ENCODE data around the gene C16orf54. TPM values are rescaled to one million over a fixed set of nuclear protein-coding genes. Genes with fewer than 3 reads are reported as not detected.
"Not testable (repeated sequence)": the region's sequence is repeated elsewhere in the genome, so short reads cannot be mapped to it uniquely, and the experiment has no call there.

Gene C16orf54
- total RNA-seq, 1 experiment from 2014 or later: not detected

GRCh38 chr16:29761882-29762281 is 16.1 kb upstream of the C16orf54 start:
- no peaks in the 10 kb centered on the region for H3K9me3 ChIP-seq (ENCODE audit: control insufficient read depth, low read depth, low read length)
- H3K23ac ChIP-seq (ENCODE audit: insufficient read length, low read depth, low read length): no peak overlapping the region
- no peaks in the 10 kb centered on the region for H3K79me2 ChIP-seq (ENCODE audit: insufficient read depth, low read length)
- DNase-seq: no peak
- no peak overlapping the region for H3K27ac ChIP-seq (ENCODE audit: insufficient read length, low read depth, low read length)
- H4K20me1 ChIP-seq (ENCODE audit: control insufficient read depth, insufficient read depth, insufficient read length): no peaks in the 10 kb centered on the region
- no peak overlapping the region for H3K56ac ChIP-seq (ENCODE audit: insufficient read length, low read depth, low read length)
- H3T11ph ChIP-seq (ENCODE audit: low read length): no peak overlapping the region
- H2BK15ac ChIP-seq (ENCODE audit: low read depth, low read length): no peak overlapping the region
- H4K5ac ChIP-seq (ENCODE audit: insufficient read length, low read depth, low read length): no peak overlapping the region
- Mint-ChIP-seq H3K27ac (no peak overlapping the region), H3K9me3 (no peaks in the 10 kb centered on the region; a peak in 1 of 5 replicates), H3K27me3 (ENCODE audit: low read depth) (peaks cover 3% of the 10 kb centered on the region), H3K4me1 (peaks cover 5 to 17% of the 10 kb centered on the region in 2 experiments; a peak in 2 of 4 replicates), H3K4me3 (no peak overlapping the region), H3K36me3 (ENCODE audit: insufficient read depth in 1 of 3, low read depth in 3 of 3) (no peaks in the 10 kb centered on the region)
- no peak overlapping the region for H3K9ac ChIP-seq (ENCODE audit: extremely low read depth, insufficient read length, low read length)
- no peak overlapping the region for H4K8ac ChIP-seq (replicated peaks; ENCODE audit: insufficient read length, low read depth, low read length)
- H2BK5ac ChIP-seq (ENCODE audit: insufficient read length, low read length): no peak overlapping the region
- no peaks in the 10 kb centered on the region for H3K4me1 ChIP-seq (ENCODE audit: insufficient read depth, low read length)
- WGBS (ENCODE audit: extremely low coverage, insufficient read length, low lambda C conversion rate): no CpG with 5 or more reads among the region's 6 CpGs
- no peaks in the 10 kb centered on the region for H3K27me3 ChIP-seq (ENCODE audit: insufficient read depth, low read length)
- H3K14ac ChIP-seq (ENCODE audit: insufficient read depth, low read length): no peak overlapping the region
- H2BK12ac ChIP-seq (ENCODE audit: insufficient read length, low read depth, low read length): no peak overlapping the region
- TF ChIP-seq, protein P1, sequence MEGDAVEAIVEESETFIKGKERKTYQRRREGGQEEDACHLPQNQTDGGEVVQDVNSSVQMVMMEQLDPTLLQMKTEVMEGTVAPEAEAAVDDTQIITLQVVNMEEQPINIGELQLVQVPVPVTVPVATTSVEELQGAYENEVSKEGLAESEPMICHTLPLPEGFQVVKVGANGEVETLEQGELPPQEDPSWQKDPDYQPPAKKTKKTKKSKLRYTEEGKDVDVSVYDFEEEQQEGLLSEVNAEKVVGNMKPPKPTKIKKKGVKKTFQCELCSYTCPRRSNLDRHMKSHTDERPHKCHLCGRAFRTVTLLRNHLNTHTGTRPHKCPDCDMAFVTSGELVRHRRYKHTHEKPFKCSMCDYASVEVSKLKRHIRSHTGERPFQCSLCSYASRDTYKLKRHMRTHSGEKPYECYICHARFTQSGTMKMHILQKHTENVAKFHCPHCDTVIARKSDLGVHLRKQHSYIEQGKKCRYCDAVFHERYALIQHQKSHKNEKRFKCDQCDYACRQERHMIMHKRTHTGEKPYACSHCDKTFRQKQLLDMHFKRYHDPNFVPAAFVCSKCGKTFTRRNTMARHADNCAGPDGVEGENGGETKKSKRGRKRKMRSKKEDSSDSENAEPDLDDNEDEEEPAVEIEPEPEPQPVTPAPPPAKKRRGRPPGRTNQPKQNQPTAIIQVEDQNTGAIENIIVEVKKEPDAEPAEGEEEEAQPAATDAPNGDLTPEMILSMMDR (conservative IDR thresholded peaks at IDR 0.05): no peak
- no peaks in the 10 kb centered on the region for H3K79me1 ChIP-seq (ENCODE audit: insufficient read depth, low read depth, low read length, poor library complexity, severe bottlenecking)
- no peak overlapping the region for H3K4ac ChIP-seq (ENCODE audit: low read depth, low read length)
- no peak overlapping the region for H2AK5ac ChIP-seq (ENCODE audit: insufficient read length, low read length)
- H2BK120ac ChIP-seq (ENCODE audit: low read depth, low read length, poor library complexity, severe bottlenecking): no peak overlapping the region
- H2BK20ac ChIP-seq (ENCODE audit: low read depth, low read length, poor library complexity, severe bottlenecking): no peak overlapping the region
- no peak overlapping the region for H3K18ac ChIP-seq (ENCODE audit: insufficient read length, low read depth, low read length)
- H4K91ac ChIP-seq (ENCODE audit: insufficient read length, low read depth, low read length): no peak overlapping the region
- no peak overlapping the region for H2AFZ ChIP-seq (ENCODE audit: low read length)
- no peaks in the 10 kb centered on the region for H3K23me2 ChIP-seq (ENCODE audit: insufficient read length, low read depth, low read length, poor library complexity, severe bottlenecking)
- H3K4me2 ChIP-seq (ENCODE audit: insufficient read depth, insufficient read length, low read length): no peak overlapping the region

DNA sequence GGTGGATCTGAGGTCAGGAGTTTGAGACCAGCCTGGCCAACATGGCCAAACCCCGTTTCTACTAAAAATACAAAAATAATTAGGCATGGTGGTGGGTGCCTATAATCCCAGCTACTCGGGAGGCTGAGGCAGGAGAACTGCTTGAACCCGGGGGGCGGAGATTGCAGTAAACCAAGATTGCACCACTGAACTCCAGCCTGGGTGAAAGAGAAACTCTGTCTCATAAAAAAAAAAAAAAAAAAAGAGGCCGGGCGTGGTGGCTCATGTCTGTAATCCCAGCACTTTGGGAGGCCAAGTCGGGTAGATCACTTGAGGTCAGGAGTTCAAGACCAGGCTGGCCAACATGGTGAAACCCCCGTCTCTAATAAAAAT is 15.5 kb upstream of the C16orf54 start:
- not testable (repeated sequence) for H2BK5ac ChIP-seq (ENCODE audit: insufficient read length, low read length); H4K91ac ChIP-seq (ENCODE audit: insufficient read length, low read depth, low read length); H4K5ac ChIP-seq (ENCODE audit: insufficient read length, low read depth, low read length); H2BK12ac ChIP-seq (ENCODE audit: insufficient read length, low read depth, low read length); H3K4me1 ChIP-seq (ENCODE audit: insufficient read depth, low read length); H3K23me2 ChIP-seq (ENCODE audit: insufficient read length, low read depth, low read length, poor library complexity, severe bottlenecking); H3K14ac ChIP-seq (ENCODE audit: insufficient read depth, low read length); H2AK5ac ChIP-seq (ENCODE audit: insufficient read length, low read length); H2BK120ac ChIP-seq (ENCODE audit: low read depth, low read length, poor library complexity, severe bottlenecking); H3K4me2 ChIP-seq (ENCODE audit: insufficient read depth, insufficient read length, low read length); H3K56ac ChIP-seq (ENCODE audit: insufficient read length, low read depth, low read length); H3K27ac ChIP-seq (ENCODE audit: insufficient read length, low read depth, low read length); H4K20me1 ChIP-seq (ENCODE audit: control insufficient read depth, insufficient read depth, insufficient read length); H3K23ac ChIP-seq (ENCODE audit: insufficient read length, low read depth, low read length); H3K4me3 Mint-ChIP-seq; H3K27me3 Mint-ChIP-seq (ENCODE audit: low read depth); H3K27me3 ChIP-seq (ENCODE audit: insufficient read depth, low read length); H4K8ac ChIP-seq (replicated peaks; ENCODE audit: insufficient read length, low read depth, low read length); H2BK15ac ChIP-seq (ENCODE audit: low read depth, low read length); H3K36me3 Mint-ChIP-seq (ENCODE audit: insufficient read depth in 1 of 3, low read depth in 3 of 3); H3T11ph ChIP-seq (ENCODE audit: low read length); DNase-seq; H3K18ac ChIP-seq (ENCODE audit: insufficient read length, low read depth, low read length); H3K9me3 Mint-ChIP-seq; H3K27ac Mint-ChIP-seq; H2AFZ ChIP-seq (ENCODE audit: low read length); H2BK20ac ChIP-seq (ENCODE audit: low read depth, low read length, poor library complexity, severe bottlenecking); H3K79me1 ChIP-seq (ENCODE audit: insufficient read depth, low read depth, low read length, poor library complexity, severe bottlenecking); H3K9me3 ChIP-seq (ENCODE audit: control insufficient read depth, low read depth, low read length); H3K4ac ChIP-seq (ENCODE audit: low read depth, low read length); H3K79me2 ChIP-seq (ENCODE audit: insufficient read depth, low read length); H3K9ac ChIP-seq (ENCODE audit: extremely low read depth, insufficient read length, low read length)
- peaks cover 5 to 17% of the 10 kb centered on the region in 2 experiments; a peak in 2 of 4 replicates for H3K4me1 Mint-ChIP-seq
- WGBS (ENCODE audit: extremely low coverage, insufficient read length, low lambda C conversion rate): no CpG with 5 or more reads among the region's 8 CpGs

Measured in H9 (cell line).